HEK293 (cell line): Measurements from ENCODE around the gene CD81.

Experiments used
- CTCF ChIA-PET: fragments of 350-600 bp; formaldehyde crosslinking; extraction: SDS; loops from one replicate; lab custom pipeline; 2021; ENCODE audit warnings: antibody characterized with exemption; lab: Yijun Ruan, JAX
- POLR2A ChIA-PET: fragments of 300-600 bp; formaldehyde crosslinking; extraction: SDS; loops from one replicate; lab custom pipeline; 2020; ENCODE audit warnings: antibody characterized with exemption, inconsistent platforms; lab: Yijun Ruan, JAX
- H3K27ac ChIP-seq: fragments of 200-500 bp; sonication (Bioruptor generic); 2 replicates; pipeline ENCODE4 v1.5.1; 2014; ENCODE audit warnings: low read depth, low read length, control low read depth, inconsistent platforms; ENCODE audit errors: extremely low read depth
- H3K36me3 ChIP-seq, 2 experiments: fragments of 200-500 bp in 1 of 2; sonication (Bioruptor generic) in 1 of 2; 1 replicate in 1 of 2; 2 replicates in 1 of 2; pipeline ENCODE4 v1.5.1; 2014 to 2017; ENCODE audit warnings: inconsistent platforms in 2 of 2, low read length in 2 of 2; ENCODE audit not compliant: control insufficient read depth in 2 of 2, insufficient read depth in 1 of 2
- H3K4me1 ChIP-seq: fragments of 200-500 bp; sonication (Bioruptor generic); 2 replicates; pipeline ENCODE4 v1.5.1; 2014; ENCODE audit warnings: mild to moderate bottlenecking, low read length, inconsistent platforms; ENCODE audit not compliant: control insufficient read depth, insufficient read depth
- H3K4me3 ChIP-seq: 2 replicates; pipeline ENCODE4 v1.5.1; 2011; ENCODE audit warnings: low read depth, mild to moderate bottlenecking, control low read depth, low read length, moderate library complexity
- H3K9me3 ChIP-seq: fragments of 200-500 bp; sonication (Bioruptor generic); 2 replicates; pipeline ENCODE4 v1.5.1; 2014; ENCODE audit warnings: low read depth, low read length, inconsistent platforms; ENCODE audit not compliant: control insufficient read depth, insufficient read depth
- HOXC10 ChIP-seq: sonication (generic); formaldehyde crosslinking; IDR thresholded peaks from 2 replicates; pipeline ENCODE4 v1.8.1; 2023; ENCODE audit warnings: mild to moderate bottlenecking, missing genetic modification reagents
- MZF1 ChIP-seq: fragments of 450-650 bp; formaldehyde crosslinking; IDR thresholded peaks from 2 replicates; pipeline ENCODE4 v1.5.1; 2017; ENCODE audit warnings: missing biosample characterization, missing genetic modification characterization, borderline replicate concordance
- SP7 ChIP-seq: fragments of 450-650 bp; formaldehyde crosslinking; IDR thresholded peaks from 2 replicates; pipeline ENCODE4 v1.5.1; 2016; ENCODE audit warnings: missing biosample characterization, missing genetic modification characterization
- ZBTB1 ChIP-seq: fragments of 450-650 bp; formaldehyde crosslinking; IDR thresholded peaks from 2 replicates; pipeline ENCODE4 v1.5.1; 2016; ENCODE audit warnings: missing biosample characterization, missing genetic modification characterization
- ZBTB10 ChIP-seq: fragments of 450-650 bp; formaldehyde crosslinking; IDR thresholded peaks from 2 replicates; pipeline ENCODE4 v1.5.1; 2016; ENCODE audit warnings: missing biosample characterization, missing genetic modification characterization
- ZBTB11 ChIP-seq: fragments of 450-650 bp; formaldehyde crosslinking; conservative IDR thresholded peaks from 2 replicates; pipeline ENCODE4 v1.5.1; 2016; ENCODE audit warnings: low read depth, missing biosample characterization, missing genetic modification characterization
- ZBTB21 ChIP-seq: fragments of 450-650 bp; formaldehyde crosslinking; IDR thresholded peaks from 2 replicates; pipeline ENCODE4 v1.5.1; 2017; ENCODE audit warnings: missing biosample characterization, missing genetic modification characterization
- ZNF175 ChIP-seq: fragments of 450-650 bp; formaldehyde crosslinking; IDR thresholded peaks from 2 replicates; pipeline ENCODE4 v1.5.1; 2016; ENCODE audit warnings: missing biosample characterization, missing genetic modification characterization
- ZNF23 ChIP-seq: fragments of 450-650 bp; formaldehyde crosslinking; IDR thresholded peaks from 2 replicates; pipeline ENCODE4 v1.5.1; 2016; ENCODE audit warnings: missing biosample characterization, missing genetic modification characterization, borderline replicate concordance
- ZNF239 ChIP-seq: fragments of 450-650 bp; formaldehyde crosslinking; IDR thresholded peaks from 2 replicates; pipeline ENCODE4 v1.5.1; 2016; ENCODE audit warnings: missing biosample characterization, missing genetic modification characterization
- ZNF24 ChIP-seq: fragments of 450-650 bp; formaldehyde crosslinking; IDR thresholded peaks from 2 replicates; pipeline ENCODE4 v1.5.1; 2016; ENCODE audit warnings: missing biosample characterization, missing genetic modification characterization
- ZNF48 ChIP-seq: fragments of 450-650 bp; formaldehyde crosslinking; IDR thresholded peaks from 2 replicates; pipeline ENCODE4 v1.5.1; 2016; ENCODE audit warnings: missing biosample characterization, missing genetic modification characterization
- ZNF510 ChIP-seq: fragments of 450-650 bp; formaldehyde crosslinking; IDR thresholded peaks from 2 replicates; pipeline ENCODE4 v1.5.1; 2018; ENCODE audit warnings: mild to moderate bottlenecking, missing genetic modification characterization, missing biosample characterization; ENCODE audit not compliant: insufficient replicate concordance
- ZNF571 ChIP-seq: fragments of 450-650 bp; formaldehyde crosslinking; IDR thresholded peaks from 2 replicates; pipeline ENCODE4 v1.5.0; 2017; ENCODE audit warnings: missing biosample characterization, missing genetic modification characterization
- ZNF626 ChIP-seq: fragments of 450-650 bp; sonication (Bioruptor Pico); formaldehyde crosslinking; IDR thresholded peaks from 2 replicates; pipeline ENCODE4 v1.5.1; 2018; ENCODE audit warnings: missing biosample characterization, missing genetic modification characterization, inconsistent platforms
- ZNF692 ChIP-seq: fragments of 450-650 bp; formaldehyde crosslinking; IDR thresholded peaks from 2 replicates; pipeline ENCODE4 v1.5.1; 2016; ENCODE audit warnings: missing biosample characterization, missing genetic modification characterization
- ZSCAN30 ChIP-seq: fragments of 450-650 bp; IDR thresholded peaks from 2 replicates; pipeline ENCODE4 v1.5.1; 2018; ENCODE audit warnings: missing biosample characterization, mild to moderate bottlenecking, missing genetic modification characterization, moderate library complexity
- TF ChIP-seq, protein P1 (sequence below): fragments of 450-650 bp; formaldehyde crosslinking; IDR thresholded peaks from 2 replicates; pipeline ENCODE4 v1.5.1; 2016; ENCODE audit warnings: missing biosample characterization, missing genetic modification characterization
- TF ChIP-seq, protein P2 (sequence below): fragments of 450-650 bp; formaldehyde crosslinking; IDR thresholded peaks from 2 replicates; pipeline ENCODE4 v1.5.1; 2016; ENCODE audit warnings: missing biosample characterization, missing genetic modification characterization

CD81 gene

GRCh38 chr11:2422461-2423156, 45.5 kb downstream of the CD81 start:
- POLR2A ChIA-PET, result interaction anchor here (0.5 kb wide), 1 partner anchor 22 kb away, joined by 3 read pairs; the partner anchor contains the start of gene TSSC4
- CTCF ChIA-PET, result interaction anchor here (0.6 to 11.2 kb wide), 5 partner anchors 14 to 198 kb away, joined by 3 to 297 read pairs (median 5); partner anchors contain the start of genes C11orf21, TSPAN32 and TSSC4
- Histone ChIP-seq H3K4me1 (no peaks in the 10 kb centered on the region), H3K27ac (no peak overlapping the region), H3K36me3 (no peaks in the 10 kb centered on the region), H3K4me3 (no peak overlapping the region), H3K9me3 (no peaks in the 10 kb centered on the region)
- TF ChIP-seq, protein P1, sequence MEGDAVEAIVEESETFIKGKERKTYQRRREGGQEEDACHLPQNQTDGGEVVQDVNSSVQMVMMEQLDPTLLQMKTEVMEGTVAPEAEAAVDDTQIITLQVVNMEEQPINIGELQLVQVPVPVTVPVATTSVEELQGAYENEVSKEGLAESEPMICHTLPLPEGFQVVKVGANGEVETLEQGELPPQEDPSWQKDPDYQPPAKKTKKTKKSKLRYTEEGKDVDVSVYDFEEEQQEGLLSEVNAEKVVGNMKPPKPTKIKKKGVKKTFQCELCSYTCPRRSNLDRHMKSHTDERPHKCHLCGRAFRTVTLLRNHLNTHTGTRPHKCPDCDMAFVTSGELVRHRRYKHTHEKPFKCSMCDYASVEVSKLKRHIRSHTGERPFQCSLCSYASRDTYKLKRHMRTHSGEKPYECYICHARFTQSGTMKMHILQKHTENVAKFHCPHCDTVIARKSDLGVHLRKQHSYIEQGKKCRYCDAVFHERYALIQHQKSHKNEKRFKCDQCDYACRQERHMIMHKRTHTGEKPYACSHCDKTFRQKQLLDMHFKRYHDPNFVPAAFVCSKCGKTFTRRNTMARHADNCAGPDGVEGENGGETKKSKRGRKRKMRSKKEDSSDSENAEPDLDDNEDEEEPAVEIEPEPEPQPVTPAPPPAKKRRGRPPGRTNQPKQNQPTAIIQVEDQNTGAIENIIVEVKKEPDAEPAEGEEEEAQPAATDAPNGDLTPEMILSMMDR, result no peak
- TF ChIP-seq ZNF48, result no peak
- no peak for TF ChIP-seq ZNF175 (tag by site-specific recombination)
- TF ChIP-seq ZNF239, result no peak
- TF ChIP-seq ZBTB11 (tag by site-specific recombination), result no peak
- no peak for TF ChIP-seq ZNF571 (tag by site-specific recombination)
- no peak for TF ChIP-seq ZBTB10 (tag by site-specific recombination)

DNA sequence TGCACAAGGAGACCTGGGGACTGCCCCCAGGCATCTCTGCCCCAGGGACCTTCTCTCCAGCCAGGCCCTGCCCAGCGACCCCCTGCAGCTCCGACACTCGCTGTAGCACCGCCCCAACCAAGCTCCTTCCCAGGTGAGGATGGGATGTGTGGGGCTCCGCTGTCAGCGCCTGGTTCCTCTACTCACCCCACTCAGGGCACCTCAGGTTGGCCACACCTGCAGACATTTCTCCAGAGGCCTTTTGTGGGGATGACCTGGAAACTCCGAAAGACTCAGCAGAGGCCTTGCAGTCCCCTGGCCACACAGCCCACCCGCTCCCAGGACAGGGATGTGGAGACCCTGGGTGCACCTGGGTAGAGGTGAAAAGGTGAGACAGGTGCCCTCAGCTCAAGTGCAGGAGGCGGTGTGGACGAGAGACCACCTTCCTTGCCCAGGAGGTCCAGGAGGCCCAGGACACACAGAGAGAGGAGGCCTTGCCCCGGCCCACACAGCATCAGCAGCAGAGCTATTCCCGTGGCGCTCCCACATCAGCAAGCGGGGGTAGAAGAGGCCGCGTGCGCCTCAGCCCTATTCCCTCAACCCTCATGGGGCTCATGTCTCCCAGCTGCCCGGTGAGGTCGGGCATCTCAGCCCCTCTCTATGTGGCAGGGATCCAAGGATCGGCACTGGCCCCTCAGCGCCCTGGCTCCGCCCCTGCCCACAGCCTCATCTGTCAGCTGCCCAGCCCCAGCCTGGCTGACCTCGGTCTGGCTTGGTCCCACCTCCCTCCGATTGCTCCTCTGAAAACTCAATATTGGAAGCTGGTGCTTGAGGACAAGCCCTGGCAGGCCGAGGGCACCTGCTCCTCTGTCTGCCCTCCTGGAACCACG, 46.3 kb downstream of the CD81 start:
- CTCF ChIA-PET, result interaction anchor here (0.6 to 11.2 kb wide), 8 partner anchors 13 to 614 kb away, joined by 3 to 297 read pairs (median 4); partner anchors contain the start of genes C11orf21, TSPAN32 and TSSC4
- Histone ChIP-seq H3K4me3 (no peak overlapping the region), H3K9me3 (no peaks in the 10 kb centered on the region), H3K36me3 (no peaks in the 10 kb centered on the region), H3K27ac (no peak overlapping the region), H3K4me1 (no peaks in the 10 kb centered on the region)
- POLR2A ChIA-PET, result interaction anchor here (0.5 kb wide), 1 partner anchor 23 kb away, joined by 3 read pairs; the partner anchor contains the start of gene TSSC4
- TF ChIP-seq ZNF692 (tag by site-specific recombination), result no peak
- no peak for TF ChIP-seq HOXC10
- TF ChIP-seq ZBTB1 (tag by site-specific recombination), result no peak
- no peak for TF ChIP-seq ZSCAN30
- TF ChIP-seq, protein P2, sequence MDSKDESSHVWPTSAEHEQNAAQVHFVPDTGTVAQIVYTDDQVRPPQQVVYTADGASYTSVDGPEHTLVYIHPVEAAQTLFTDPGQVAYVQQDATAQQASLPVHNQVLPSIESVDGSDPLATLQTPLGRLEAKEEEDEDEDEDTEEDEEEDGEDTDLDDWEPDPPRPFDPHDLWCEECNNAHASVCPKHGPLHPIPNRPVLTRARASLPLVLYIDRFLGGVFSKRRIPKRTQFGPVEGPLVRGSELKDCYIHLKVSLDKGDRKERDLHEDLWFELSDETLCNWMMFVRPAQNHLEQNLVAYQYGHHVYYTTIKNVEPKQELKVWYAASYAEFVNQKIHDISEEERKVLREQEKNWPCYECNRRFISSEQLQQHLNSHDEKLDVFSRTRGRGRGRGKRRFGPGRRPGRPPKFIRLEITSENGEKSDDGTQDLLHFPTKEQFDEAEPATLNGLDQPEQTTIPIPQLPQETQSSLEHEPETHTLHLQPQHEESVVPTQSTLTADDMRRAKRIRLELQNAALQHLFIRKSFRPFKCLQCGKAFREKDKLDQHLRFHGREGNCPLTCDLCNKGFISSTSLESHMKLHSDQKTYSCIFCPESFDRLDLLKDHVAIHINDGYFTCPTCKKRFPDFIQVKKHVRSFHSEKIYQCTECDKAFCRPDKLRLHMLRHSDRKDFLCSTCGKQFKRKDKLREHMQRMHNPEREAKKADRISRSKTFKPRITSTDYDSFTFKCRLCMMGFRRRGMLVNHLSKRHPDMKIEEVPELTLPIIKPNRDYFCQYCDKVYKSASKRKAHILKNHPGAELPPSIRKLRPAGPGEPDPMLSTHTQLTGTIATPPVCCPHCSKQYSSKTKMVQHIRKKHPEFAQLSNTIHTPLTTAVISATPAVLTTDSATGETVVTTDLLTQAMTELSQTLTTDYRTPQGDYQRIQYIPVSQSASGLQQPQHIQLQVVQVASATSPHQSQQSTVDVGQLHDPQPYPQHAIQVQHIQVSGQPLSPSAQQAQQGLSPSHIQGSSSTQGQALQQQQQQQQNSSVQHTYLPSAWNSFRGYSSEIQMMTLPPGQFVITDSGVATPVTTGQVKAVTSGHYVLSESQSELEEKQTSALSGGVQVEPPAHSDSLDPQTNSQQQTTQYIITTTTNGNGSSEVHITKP (tag by site-specific recombination), result no peak
- no peak for TF ChIP-seq ZNF23 (tag by site-specific recombination)
- TF ChIP-seq ZNF626, result no peak
- TF ChIP-seq MZF1, result no peak
- no peak for TF ChIP-seq ZBTB21 (tag by site-specific recombination)
- no peak for TF ChIP-seq ZNF24
- no peak for TF ChIP-seq ZNF510 (tag by site-specific recombination)
- TF ChIP-seq SP7 (tag by site-specific recombination), result no peak
